Tibial artery (tissue), 4 donors: ENCODE data around the gene ICAM2.

Experiments
- DNase-seq, 2 donors: peaks; one replicate each; pipeline ENCODE4 v3.0.0-alpha.2; 2019
- H3K27ac ChIP-seq, 2 donors: fragments of 200-600 bp; sonication (generic) in 1 of 2; 1 replicate in 1 of 2; 2 replicates in 1 of 2; pipeline ENCODE4 v1.5.1; 2018 to 2019; ENCODE audit warnings: mild to moderate bottlenecking in 1 of 2
- H3K27me3 ChIP-seq, 2 donors: fragments of 200-600 bp; sonication (generic) in 1 of 2; one replicate each; pipeline versions ENCODE4 v1.5.1 to v1.6.0; 2016 to 2019
- H3K36me3 ChIP-seq, 3 donors: fragments of 200-600 bp; sonication (generic) in 2 of 3; one replicate each; pipeline ENCODE4 v1.5.1; 2016 to 2019; ENCODE audit warnings: mild to moderate bottlenecking in 2 of 3
- H3K4me1 ChIP-seq, 4 donors: fragments of 200-600 bp; sonication (generic) in 2 of 4; 1 replicate in 3 of 4; 2 replicates in 1 of 4; pipeline ENCODE4 v1.5.1; 2016 to 2019
- H3K4me3 ChIP-seq, 2 donors: fragments of 200-600 bp; sonication (generic) in 1 of 2; 1 replicate in 1 of 2; 2 replicates in 1 of 2; pipeline ENCODE4 v1.5.1; 2018 to 2019; ENCODE audit warnings: mild to moderate bottlenecking in 2 of 2
- H3K9me3 ChIP-seq, 3 donors: fragments of 200-600 bp; sonication (generic) in 1 of 3; one replicate each; pipeline ENCODE4 v1.5.1; 2016 to 2019
- intact Hi-C: fragments of 100-400 bp; cut with DNase I; formaldehyde crosslinking; loops from one replicate; pipeline ENCODE4 v1.15.0; 2023; ENCODE audit warnings: low total_unique reads
- TF ChIP-seq, protein P1 (sequence below), 2 experiments: fragments of 200-600 bp in 1 of 2; fragments of 450-650 bp in 1 of 2; IDR thresholded peaks; one replicate each; pipeline ENCODE4 v1.5.1; 2017 to 2019; ENCODE audit warnings: antibody characterized with exemption in 2 of 2, mild to moderate bottlenecking in 1 of 2, moderate library complexity in 1 of 2

Gene ICAM2

GRCh38 chr17:64038331-64039105 lies 18.1 kb upstream of the ICAM2 start:
- intact Hi-C loops, result no loop called here
- no peaks in the 10 kb centered on the region for H3K9me3 ChIP-seq

GRCh38 chr17:64037802-64038201 lies 17.4 kb upstream of the ICAM2 start:
- Histone ChIP-seq H3K27ac (no peak overlapping the region), H3K27me3 (no peaks in the 10 kb centered on the region), H3K4me3 (no peak overlapping the region), H3K4me1 (no peaks in the 10 kb centered on the region), H3K9me3 (no peaks in the 10 kb centered on the region), H3K36me3 (peaks cover 0 to 32% (median 0%) of the 10 kb centered on the region in 3 donors)
- intact Hi-C loops, result no loop called here
- no peak for DNase-seq
- TF ChIP-seq, protein P1, sequence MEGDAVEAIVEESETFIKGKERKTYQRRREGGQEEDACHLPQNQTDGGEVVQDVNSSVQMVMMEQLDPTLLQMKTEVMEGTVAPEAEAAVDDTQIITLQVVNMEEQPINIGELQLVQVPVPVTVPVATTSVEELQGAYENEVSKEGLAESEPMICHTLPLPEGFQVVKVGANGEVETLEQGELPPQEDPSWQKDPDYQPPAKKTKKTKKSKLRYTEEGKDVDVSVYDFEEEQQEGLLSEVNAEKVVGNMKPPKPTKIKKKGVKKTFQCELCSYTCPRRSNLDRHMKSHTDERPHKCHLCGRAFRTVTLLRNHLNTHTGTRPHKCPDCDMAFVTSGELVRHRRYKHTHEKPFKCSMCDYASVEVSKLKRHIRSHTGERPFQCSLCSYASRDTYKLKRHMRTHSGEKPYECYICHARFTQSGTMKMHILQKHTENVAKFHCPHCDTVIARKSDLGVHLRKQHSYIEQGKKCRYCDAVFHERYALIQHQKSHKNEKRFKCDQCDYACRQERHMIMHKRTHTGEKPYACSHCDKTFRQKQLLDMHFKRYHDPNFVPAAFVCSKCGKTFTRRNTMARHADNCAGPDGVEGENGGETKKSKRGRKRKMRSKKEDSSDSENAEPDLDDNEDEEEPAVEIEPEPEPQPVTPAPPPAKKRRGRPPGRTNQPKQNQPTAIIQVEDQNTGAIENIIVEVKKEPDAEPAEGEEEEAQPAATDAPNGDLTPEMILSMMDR (IDR thresholded peaks at IDR 0.05), result no peak

More at GRCh38 chr17:64038331-64039105, 18.1 kb upstream of the ICAM2 start:
- DNase-seq, result no peak
- Histone ChIP-seq H3K36me3 (peaks cover under 1 to 40% (median 6%) of the 10 kb centered on the region in 3 donors), H3K4me1 (peaks cover 0 to 2% (median 0%) of the 10 kb centered on the region in 4 donors), H3K27me3 (no peaks in the 10 kb centered on the region), H3K4me3 (no peak overlapping the region), H3K27ac (no peak overlapping the region)
- TF ChIP-seq, protein P1 (IDR thresholded peaks at IDR 0.05), result no peak

GRCh38 chr17:64037180-64037579 lies 16.7 kb upstream of the ICAM2 start:
- H3K27ac ChIP-seq, result no peak overlapping the region
- intact Hi-C loops, result no loop called here

DNA sequence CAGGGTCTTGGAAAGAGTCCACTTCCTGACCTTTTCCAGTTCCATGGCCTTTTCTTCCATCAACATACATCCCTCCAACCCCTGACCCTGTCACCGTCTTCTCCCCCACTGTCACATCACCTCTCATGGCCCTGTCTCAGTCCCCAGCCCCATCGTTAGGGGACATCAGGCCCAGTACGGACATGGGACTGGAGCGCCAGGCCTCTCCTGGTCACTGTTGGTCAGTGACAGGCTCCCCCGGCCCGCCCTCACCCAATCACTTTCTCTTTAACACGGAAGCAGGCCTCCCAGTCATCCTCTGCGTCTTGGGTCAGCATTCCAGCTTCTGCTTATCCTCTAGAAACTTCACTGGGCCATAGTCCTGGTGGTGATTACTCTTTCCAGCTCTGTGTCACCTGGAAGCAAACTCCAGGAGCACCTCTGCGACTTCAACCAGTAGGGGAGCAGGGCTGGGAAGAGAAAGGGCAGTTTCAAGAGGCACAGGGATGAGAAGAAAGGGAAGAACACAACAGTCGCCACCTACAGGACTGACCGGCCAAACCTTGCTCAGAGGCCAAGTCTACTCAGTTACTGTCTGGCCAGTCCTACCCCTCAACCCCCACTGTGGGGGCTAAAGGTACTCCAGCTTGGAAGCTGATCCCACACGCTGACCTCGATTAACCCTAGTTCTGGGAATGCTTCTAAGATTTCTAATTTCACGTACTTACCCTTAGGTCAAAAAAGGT lies 15.9 kb upstream of the ICAM2 start:
- TF ChIP-seq, protein P1 (IDR thresholded peaks at IDR 0.05), result no peak
- intact Hi-C loops, result no loop called here
- Histone ChIP-seq H3K27ac (no peak overlapping the region), H3K36me3 (peaks cover 0 to 24% (median 0%) of the 10 kb centered on the region in 3 donors), H3K4me1 (no peaks in the 10 kb centered on the region), H3K9me3 (no peaks in the 10 kb centered on the region), H3K4me3 (no peak overlapping the region), H3K27me3 (no peaks in the 10 kb centered on the region)
- DNase-seq, result no peak

More at GRCh38 chr17:64037180-64037579, 16.7 kb upstream of the ICAM2 start:
- TF ChIP-seq, protein P1 (IDR thresholded peaks at IDR 0.05), result no peak
- H3K9me3 ChIP-seq, result no peaks in the 10 kb centered on the region
- no peak for DNase-seq
- H3K36me3 ChIP-seq, result peaks cover 0 to 32% (median 0%) of the 10 kb centered on the region in 3 donors
- no peak overlapping the region for H3K4me3 ChIP-seq
- no peaks in the 10 kb centered on the region for H3K27me3 ChIP-seq
- no peaks in the 10 kb centered on the region for H3K4me1 ChIP-seq

DNA sequence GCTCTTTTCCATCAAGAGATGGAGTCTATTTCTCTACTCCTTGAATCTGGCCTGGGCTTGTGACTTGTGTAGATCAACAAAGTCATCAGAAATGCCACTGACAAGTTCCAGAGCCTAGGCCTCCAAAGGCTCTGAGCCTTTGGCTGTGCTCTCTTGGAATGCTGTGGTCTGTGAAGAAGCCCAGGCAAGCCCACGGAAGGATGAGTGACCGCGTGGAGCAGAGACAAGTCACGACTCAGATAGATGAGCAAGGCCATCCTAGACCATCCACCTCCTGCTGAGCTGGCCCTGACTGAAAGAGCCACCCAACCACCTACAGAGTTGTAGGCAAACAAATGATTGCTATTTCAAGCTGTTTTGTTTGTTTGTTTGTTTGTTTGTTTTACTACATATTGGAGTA lies 11.6 kb upstream of the ICAM2 start:
- no peak overlapping the region for H3K4me3 ChIP-seq
- intact Hi-C loops, result no loop called here
- H3K9me3 ChIP-seq, result no peaks in the 10 kb centered on the region
- TF ChIP-seq, protein P1 (IDR thresholded peaks at IDR 0.05), result no peak
- no peak for DNase-seq
- H3K36me3 ChIP-seq, result no peaks in the 10 kb centered on the region
- no peak overlapping the region for H3K27ac ChIP-seq
- no peaks in the 10 kb centered on the region for H3K27me3 ChIP-seq
- no peaks in the 10 kb centered on the region for H3K4me1 ChIP-seq
